Measurements from ENCODE around the gene FAM83C.
A peak's percentile ranks its signal among the peaks of the same experiment; 100 is the strongest.

FAM83C gene

DNA sequence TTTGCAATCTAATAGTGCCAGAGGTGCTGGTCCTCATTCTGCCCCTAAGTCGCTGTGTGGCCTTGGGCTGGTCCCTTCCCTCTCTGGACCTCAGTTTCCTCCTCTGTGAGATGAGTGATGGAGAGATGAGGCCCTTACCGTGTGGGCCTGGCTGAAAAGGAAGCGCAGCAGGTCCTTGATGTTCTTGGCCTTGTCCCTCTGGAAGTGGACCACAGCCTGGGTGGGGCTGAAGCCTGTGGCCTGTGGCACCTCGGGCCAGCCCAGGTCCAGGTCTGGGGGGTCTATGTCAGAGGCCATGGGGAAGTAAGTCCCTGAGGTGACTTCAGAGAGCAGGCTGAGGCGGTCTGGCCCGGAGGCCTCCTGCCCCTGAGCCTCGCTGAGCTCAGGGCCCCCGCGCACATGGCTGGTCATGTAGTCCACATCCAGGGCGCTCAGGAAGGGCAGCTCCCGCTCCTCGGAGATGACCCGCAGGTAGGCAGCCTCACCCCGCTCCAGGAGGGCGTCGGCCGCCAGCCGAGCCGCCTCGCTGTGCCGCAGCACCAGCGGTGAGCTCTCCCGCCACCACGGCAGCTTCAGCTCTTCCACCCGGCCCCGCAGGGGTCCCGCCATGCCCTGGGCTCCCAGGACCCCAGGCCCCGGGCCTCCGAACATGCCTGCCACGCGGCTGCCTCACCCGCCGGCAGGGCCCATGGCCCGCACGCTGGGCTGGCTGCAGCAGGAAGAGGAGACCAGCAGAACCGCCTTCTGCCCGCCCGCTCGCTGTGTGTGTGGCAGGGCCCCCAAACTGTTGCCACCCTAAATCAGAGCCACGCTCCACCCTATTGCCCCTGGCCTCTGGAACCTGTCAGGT is at the start of gene FAM83C:
Gene FAM83C (minus strand): TSS at position 772 of the 850 bp plus-strand sequence. CDS start 121 bp downstream, at position 651.
- DNase-seq, result no peak

- no peak for DNase-seq
These were observed 49.3 kb upstream of the FAM83C start for GRCh38 chr20:35341366-35342028.

DNA sequence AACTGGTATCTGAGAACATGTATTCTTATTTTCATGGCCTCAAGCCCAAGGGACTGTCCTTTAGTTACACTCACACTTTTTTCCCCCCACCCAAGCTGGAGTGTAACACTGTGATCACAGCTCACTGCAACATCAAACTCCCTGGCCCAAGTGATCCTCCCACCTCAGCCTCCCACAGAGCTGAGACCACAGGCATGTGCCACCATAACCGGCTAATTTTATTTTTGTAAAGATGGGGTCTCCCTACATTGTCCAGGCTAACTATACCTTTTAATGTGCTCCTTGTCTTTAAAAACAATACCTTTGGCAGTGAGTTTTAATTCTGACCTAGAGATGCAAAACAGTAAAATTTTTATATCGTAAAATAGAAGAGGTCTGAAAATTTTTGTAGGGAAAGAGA is 48.2 kb upstream of the FAM83C start:
- no peak for DNase-seq

GRCh38 chr20:35339636-35340035 is 47.4 kb upstream of the FAM83C start:
- no peak for DNase-seq

GRCh38 chr20:35339007-35339406 is 46.8 kb upstream of the FAM83C start:
- no peak for DNase-seq

DNA sequence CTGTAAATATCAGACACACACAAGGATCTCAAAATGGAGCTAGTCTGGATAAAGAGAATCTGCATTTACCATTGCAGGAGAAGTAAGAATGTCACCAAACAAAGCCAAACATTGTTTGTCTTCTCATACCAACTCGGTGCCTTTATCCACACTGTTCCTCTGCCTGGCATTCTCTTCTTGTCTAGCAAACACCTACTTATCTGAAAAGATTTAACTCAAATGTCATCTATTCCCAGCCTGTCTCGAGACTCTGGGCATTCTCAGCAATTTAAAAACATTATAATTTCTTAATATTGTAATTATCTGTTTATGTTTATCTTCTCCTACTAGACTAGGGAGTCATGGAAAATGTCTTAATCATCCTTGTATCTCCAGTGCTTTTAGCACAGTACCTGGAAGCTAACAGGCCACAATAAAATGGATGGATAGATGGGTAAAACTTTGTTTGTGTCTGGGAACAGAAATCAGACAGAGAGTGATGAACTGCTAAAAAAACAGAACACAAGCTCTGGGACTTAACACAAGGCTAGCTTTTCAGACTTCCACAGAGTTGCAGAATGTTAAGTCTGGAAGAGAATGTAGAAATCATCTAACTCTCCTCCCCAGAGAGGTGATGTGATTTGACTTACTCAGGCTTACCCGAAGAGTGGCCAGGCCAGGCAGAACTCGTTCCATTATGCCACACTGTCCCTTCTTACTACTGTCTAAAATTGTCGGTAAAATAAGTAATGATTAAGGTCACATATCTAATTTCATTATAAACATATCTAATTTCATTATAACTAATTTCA is 42.3 kb upstream of the FAM83C start:
- DNase-seq, result no peak

DNA sequence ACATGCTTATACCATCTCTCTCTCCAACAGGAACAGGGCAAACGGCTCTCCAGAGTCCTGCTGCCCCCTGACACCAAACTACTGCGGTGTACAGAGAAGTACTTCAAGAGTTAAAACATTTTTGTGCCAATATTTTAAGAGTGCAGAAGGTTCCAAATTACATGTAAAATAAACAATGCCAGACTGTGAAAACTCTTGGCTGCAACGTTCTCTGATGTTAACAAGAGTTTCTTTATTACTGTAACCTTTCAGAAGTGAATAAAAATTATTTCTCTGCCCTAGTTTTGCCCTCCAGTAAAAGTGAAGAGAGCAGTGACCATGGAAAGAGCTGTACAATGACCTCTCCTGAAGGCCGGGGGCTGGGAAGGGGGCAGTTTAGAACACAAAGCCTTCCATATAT is 41.4 kb upstream of the FAM83C start:
- DNase-seq, result no peak

- no peak for DNase-seq
These were observed 40.4 kb upstream of the FAM83C start for GRCh38 chr20:35332540-35333200.

DNA sequence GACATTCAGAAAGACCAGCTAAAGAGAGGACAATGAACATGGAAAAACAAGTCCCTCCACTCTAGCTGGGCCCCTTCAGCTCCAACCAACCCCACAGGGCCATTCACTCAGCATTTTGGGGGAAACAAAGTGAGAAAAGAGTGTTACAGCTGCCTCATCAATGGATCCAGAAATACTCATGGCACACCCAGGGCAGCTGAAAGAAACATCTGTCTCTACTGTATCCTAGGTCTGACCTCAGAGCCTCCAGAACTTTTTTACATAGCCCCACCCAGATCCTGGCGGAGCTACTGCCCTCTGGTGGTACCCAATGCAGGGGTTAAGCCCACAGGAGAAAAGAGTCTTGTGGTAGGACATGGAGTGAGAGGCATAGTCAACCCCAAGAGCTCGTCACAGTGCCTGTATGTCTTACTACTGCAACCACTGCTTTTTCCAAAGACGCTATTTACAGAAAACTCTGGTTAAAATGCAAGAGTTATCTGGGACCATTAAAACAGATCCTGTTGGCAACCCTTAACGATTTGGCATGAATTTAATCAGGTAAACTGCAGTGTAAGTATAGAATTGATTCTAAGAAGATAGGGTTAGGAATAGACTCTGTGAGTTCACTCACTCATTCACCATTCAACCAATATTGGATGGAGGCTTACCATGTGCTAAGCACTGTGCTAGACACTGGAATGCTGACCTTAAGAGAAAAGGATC is 37.4 kb upstream of the FAM83C start:
- peak in 1 of 2 experiments; percentile 8 for DNase-seq

DNA sequence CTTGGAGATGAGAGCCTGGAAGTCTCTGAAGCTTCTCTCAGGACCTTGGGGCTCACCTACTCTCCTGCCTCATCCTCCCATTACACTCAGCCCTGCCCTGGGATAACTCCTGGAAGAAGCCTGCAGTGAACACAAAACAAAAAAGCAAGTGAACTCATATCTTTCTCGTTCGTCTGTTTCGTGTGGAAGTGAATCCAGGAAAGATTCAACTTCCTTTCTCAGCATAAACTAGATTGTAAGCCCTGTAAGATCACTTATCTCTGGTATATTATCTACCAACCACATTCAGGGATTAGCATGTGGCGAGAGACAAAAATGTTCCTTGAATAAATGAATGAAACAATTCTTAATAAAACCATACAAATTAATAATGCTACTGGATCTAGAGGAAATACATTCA is 36.5 kb upstream of the FAM83C start:
- no peak for DNase-seq

DNA sequence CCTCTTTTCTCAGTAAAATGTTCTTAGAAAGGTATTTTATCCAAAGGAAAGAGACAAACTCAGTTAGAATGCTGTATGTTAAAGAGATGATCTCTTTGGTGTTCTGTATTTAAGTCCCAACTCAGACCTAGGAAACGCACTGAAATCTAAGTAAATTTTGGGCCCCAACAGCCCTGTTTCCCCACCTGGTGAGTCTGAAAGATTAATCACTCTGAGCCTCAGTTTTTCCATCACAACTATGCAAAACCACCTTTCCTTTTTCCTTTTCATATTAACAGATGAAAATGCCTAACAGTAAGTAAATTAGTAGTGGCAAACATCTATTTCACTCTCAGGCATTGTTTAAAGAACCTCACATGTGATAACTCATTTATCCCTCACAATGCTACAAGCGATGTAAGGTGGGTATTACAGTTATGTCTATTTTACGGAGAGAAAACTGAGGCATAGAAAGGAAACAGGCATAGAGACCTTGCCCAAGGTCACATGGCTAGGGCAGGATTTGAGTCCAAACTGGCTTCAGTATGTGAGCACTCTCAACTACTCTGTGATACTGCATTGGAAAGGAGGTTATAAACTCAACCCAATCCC is 36.0 kb upstream of the FAM83C start:
- no peak for DNase-seq

DNA sequence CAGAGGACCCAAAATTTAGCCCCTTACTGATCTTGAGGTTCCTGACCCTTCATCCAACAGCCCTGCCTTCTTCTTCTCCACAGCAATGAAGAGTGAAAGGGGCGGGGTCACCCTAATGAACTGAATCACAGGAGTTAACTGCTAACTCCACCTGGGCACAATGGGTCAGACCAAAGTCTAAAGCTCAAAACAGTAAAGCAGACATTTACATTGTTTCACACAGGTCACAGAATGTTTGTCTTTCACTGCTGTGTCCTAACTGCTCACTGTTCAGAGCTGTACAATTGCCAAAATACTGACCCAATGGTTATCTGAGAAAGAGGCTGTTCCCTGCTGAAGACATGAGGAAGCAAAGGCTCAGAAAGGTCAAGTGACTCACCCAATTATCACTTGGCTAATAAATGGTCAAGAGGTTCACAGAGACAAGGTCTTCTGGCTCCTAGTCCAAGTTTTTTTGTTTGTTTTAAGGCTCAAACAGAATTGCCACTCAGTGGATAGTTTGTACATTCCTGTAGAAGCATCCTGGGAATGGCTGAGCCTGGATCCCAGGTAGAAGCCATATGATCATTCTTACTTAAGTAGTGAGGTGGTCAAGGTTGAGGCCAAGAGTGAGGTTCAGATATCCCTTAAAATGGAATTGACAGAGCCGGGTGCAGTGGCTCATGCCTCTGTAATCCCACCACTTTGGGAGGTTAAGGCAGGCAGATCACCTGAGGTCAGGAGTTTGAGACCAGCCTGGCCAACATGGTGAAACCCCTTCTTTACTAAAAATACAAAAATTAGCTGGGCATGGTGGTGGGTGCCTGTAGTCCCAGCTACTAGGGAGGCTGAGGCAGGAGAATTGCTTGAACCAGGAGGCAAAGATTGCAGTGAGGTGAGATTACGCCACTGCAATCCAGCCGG is 35.1 kb upstream of the FAM83C start:
- DNase-seq, result no peak

DNA sequence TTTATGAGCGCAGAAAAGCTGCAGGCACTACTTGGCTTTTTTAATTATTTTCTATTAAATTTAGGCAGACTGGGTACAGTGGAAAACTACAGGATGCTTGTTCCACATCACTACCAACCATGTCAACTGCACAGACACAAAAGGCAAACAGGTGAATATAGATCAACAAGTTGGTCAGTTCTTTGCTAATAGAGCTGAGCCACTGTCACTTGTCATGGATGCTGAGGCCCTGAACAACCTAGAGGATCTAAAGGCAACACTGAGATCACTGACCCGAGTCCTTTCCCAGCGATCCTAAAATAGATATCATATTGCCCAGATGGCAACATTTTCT is 34.5 kb upstream of the FAM83C start:
- DNase-seq, result no peak

DNA sequence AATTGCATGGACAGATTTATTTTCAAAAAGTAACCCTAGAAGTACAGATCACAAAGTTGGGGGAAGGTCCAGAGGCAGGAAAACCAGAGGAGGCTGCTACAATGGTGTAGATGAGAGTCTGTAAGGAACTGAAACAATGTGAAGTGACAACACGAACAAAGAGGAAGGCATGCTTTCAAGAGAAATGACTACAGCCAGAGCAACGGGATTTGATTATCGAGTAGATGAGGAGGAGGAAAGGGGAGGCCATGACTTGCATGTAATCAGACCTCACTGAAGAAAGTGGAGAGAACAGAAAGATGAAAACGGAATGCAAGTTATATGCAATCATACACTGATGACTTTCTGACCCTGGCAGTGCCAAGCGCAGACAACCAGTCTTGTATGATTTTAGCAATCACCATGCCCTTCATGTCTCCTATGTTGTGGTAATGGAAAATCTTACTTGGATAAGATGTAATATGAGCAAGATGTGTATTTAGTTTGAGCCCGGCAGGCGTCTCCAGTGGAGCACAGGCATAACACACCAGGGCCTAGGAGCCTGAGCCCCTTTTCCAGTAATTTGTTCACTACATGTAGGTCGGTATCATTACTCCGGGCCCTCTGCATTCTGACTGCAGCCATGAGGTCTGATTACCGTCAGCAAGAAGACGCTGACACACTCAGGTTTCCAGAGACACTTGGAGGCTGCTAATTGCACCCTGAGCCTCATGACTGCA is 34.0 kb upstream of the FAM83C start:
- no peak for DNase-seq

- no peak for DNase-seq
These were observed 33.2 kb upstream of the FAM83C start for GRCh38 chr20:35325401-35325800.

DNA sequence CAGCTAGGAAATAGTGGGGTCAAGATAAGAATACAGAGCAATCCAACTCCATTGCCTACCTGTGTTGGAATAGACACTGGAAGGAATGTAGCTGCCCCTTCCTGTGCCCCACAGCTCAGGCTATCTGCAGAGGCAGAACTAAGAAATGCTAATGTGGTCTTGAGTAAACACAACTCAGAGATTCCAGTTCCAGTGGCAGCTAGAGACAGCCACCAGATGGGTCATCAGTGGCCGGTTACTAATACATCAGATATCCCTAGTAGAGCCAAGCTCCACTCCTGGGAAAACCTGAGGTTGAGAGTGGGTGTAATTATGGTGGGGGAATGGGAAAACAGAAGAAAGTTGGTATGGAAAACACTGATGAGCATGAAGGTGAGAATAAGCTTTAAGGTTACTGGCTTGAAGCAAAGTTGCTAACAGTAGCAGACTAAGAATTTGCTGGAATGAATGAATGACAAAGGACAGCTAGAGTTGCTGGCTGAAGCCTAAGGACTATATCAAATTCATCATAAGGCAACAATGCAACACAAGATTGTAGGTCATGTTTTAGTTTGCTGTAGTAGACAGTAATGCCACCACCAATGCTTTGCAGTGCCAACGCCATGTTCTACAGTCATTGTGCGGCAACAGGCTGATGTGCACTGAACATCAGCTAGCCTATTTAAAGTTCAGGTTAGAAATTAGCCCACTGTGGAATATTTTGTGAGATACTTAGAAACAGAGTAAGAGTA is 28.3 kb upstream of the FAM83C start:
- DNase-seq, result no peak

DNA sequence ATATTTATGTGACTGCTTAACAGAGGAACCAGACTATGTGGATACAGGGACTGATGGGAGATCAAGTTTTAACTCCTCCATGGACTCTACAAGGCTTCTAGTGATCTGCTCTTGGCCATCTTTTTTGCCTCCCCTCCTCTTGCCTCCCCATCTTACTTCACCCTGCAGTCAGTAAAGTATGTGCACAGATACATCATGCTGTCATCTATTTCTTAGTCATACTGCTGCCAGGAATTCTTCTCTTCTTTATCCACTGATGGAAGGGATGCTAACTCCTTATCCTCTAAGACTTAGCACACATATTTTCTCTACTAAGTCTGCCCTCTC is 27.6 kb upstream of the FAM83C start:
- DNase-seq, result no peak

GRCh38 chr20:35319192-35319870 is 27.1 kb upstream of the FAM83C start:
- DNase-seq, result no peak

DNA sequence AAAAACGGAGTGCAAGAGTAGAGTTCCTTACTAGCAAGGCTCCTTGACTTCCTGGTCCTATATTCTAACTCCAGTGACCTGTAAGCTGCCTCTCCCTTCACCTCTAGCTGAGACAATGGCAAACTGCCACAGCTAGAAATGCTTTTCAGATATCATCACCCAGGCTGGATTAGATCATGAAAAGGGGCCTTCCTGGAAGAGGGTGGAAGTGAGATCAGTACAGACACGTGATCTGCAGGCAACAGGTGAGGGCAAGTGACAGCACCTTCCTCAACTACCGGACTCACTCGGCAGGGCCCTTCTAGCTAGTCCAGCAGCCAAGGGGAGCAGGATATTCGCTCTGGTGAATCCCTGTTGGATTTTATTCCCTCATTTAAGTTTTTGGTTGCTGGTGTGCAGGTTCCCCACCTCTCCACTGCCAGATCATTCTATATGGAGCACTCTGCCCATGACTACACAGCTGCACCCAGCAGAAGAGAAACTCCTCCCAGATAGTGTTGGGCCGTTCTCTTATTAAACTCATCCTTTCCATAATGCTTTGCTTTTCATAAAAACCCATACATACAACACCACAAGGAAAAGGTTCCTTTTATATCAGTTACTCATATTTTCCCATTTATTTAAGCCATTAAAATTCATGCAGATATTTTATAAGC is 26.4 kb upstream of the FAM83C start:
- DNase-seq, result no peak
